HepG2 (cell line): ENCODE measurements around the gene GPHN. TPM values are rescaled to one million over a fixed set of nuclear protein-coding genes. Genes with fewer than 3 reads are reported as not detected.

Source experiments
- CEBPB ChIP-seq: IDR thresholded peaks from 2 replicates; pipeline ENCODE4 v1.6.1; 2011; ENCODE audit warnings: low read depth, low read length, improper control_type of control experiment, borderline replicate concordance
- CEBPG ChIP-seq: IDR thresholded peaks from 2 replicates; pipeline ENCODE4 v1.6.1; 2016
- ERF ChIP-seq: IDR thresholded peaks from 2 replicates; pipeline ENCODE4 v1.6.1; 2018; ENCODE audit warnings: missing biosample characterization, missing genetic modification reagents
- GRHL1 ChIP-seq: sonication (generic); formaldehyde crosslinking; conservative IDR thresholded peaks from 2 replicates; pipeline ENCODE4 v1.8.0; 2022; ENCODE audit warnings: missing genetic modification reagents
- JARID2 ChIP-seq: sonication (generic); formaldehyde crosslinking; IDR thresholded peaks from 2 replicates; pipeline ENCODE4 v1.8.1; 2023; ENCODE audit warnings: missing genetic modification reagents, inconsistent platforms; ENCODE audit not compliant: insufficient replicate concordance
- JUN ChIP-seq: sonication (generic); formaldehyde crosslinking; IDR thresholded peaks from 2 replicates; pipeline ENCODE4 v1.4.0; 2020; ENCODE audit warnings: mild to moderate bottlenecking, missing genetic modification reagents
- KAT2B ChIP-seq: fragments of 150-350 bp; IDR thresholded peaks from 2 replicates; pipeline ENCODE4 v1.6.1; 2014; ENCODE audit warnings: low read depth, low read length, borderline replicate concordance
- MYPOP ChIP-seq: sonication (generic); formaldehyde crosslinking; IDR thresholded peaks from 2 replicates; pipeline ENCODE4 v1.8.1; 2023; ENCODE audit warnings: mild to moderate bottlenecking, moderate library complexity, missing genetic modification reagents
- PATZ1 ChIP-seq: sonication (generic); formaldehyde crosslinking; IDR thresholded peaks from 2 replicates; pipeline ENCODE4 v1.4.0; 2020; ENCODE audit warnings: missing genetic modification reagents
- PCBP2 ChIP-seq: fragments of 200-400 bp; formaldehyde crosslinking; optimal IDR thresholded peaks from 2 replicates; pipeline ENCODE3; 2018; ENCODE audit warnings: low read length, low read depth; ENCODE audit not compliant: poor library complexity, severe bottlenecking
- ZBTB14 ChIP-seq: sonication (generic); formaldehyde crosslinking; IDR thresholded peaks from 2 replicates; pipeline ENCODE4 v1.4.0; 2020; ENCODE audit warnings: missing genetic modification reagents
- ZBTB2 ChIP-seq: sonication (generic); formaldehyde crosslinking; IDR thresholded peaks from 2 replicates; pipeline ENCODE4 v1.8.0; 2022; ENCODE audit warnings: low read depth, missing genetic modification reagents
- ZBTB21 ChIP-seq: sonication (generic); formaldehyde crosslinking; IDR thresholded peaks from 2 replicates; pipeline ENCODE4 v1.4.0; 2020; ENCODE audit warnings: missing genetic modification reagents
- ZBTB7A ChIP-seq: sonication (generic); formaldehyde crosslinking; IDR thresholded peaks from 2 replicates; pipeline ENCODE4 v1.8.0; 2022; ENCODE audit warnings: mild to moderate bottlenecking, missing genetic modification reagents
- ZBTB8A ChIP-seq: sonication (generic); formaldehyde crosslinking; IDR thresholded peaks from 2 replicates; pipeline ENCODE4 v1.4.0; 2020; ENCODE audit warnings: mild to moderate bottlenecking, low read depth, missing genetic modification reagents, borderline replicate concordance
- ZC3H4 ChIP-seq: sonication (generic); formaldehyde crosslinking; IDR thresholded peaks from 2 replicates; pipeline ENCODE4 v1.4.0; 2020; ENCODE audit warnings: missing genetic modification reagents, borderline replicate concordance
- ZFY ChIP-seq: sonication (generic); formaldehyde crosslinking; IDR thresholded peaks from 2 replicates; pipeline ENCODE4 v1.4.0; 2020; ENCODE audit warnings: missing genetic modification reagents
- ZHX1 ChIP-seq: sonication (generic); formaldehyde crosslinking; IDR thresholded peaks from 2 replicates; pipeline ENCODE4 v1.8.1; 2022; ENCODE audit warnings: low read depth, mild to moderate bottlenecking, missing genetic modification reagents
- ZNF552 ChIP-seq: sonication (generic); formaldehyde crosslinking; IDR thresholded peaks from 2 replicates; pipeline ENCODE4 v1.9.0; 2022; ENCODE audit warnings: missing genetic modification reagents, mild to moderate bottlenecking, borderline replicate concordance
- ZNF605 ChIP-seq: sonication (generic); formaldehyde crosslinking; IDR thresholded peaks from 2 replicates; pipeline ENCODE4 v1.8.0; 2022; ENCODE audit warnings: mild to moderate bottlenecking, missing genetic modification reagents
- polyA plus RNA-seq, 8 experiments: library from polyadenylated mRNA; depleted of rRNA in 3 of 8; stranded (reverse) in 7 of 8; unstranded in 1 of 8; fragments of >200 nt; fragmentation: Illumina TruSeq in 4 of 8; extraction: Trizol in 4 of 8; gene quantifications; 2 replicates each; pipeline versions ENCODE4 v1.2.1 to v1.2.3, GENCODE V29; 2011 to 2016; ENCODE audit warnings: low read depth in 4 of 8, missing spikeins in 1 of 8, mixed read lengths in 1 of 8; ENCODE audit not compliant: insufficient read depth in 1 of 8
- total RNA-seq, 5 experiments: library from RNA; depleted of rRNA; stranded (reverse); fragments of >200 nt; fragmentation: Illumina TruSeq; extraction: Trizol; gene quantifications; 2 replicates each; pipeline ENCODE4 v1.2.3, GENCODE V29; 2016; ENCODE audit warnings: low read depth in 1 of 5

The GPHN gene
- total and polyA plus RNA-seq, 2 of the 13 experiments (the other 11 are each of a cell fraction or from before 2014, with no cell fraction given) = 12.7 to 19.2 TPM

- no peak for TF ChIP-seq ZBTB7A (CRISPR knock-in tag)
- no peak for TF ChIP-seq ZC3H4 (CRISPR knock-in tag)
- TF ChIP-seq ZNF552 (CRISPR knock-in tag) = no peak
- TF ChIP-seq ZBTB2 = no peak
- no peak for TF ChIP-seq ZFY
- TF ChIP-seq ZBTB14 = no peak
- no peak for TF ChIP-seq PCBP2
- TF ChIP-seq GRHL1 (CRISPR knock-in tag) = no peak
- TF ChIP-seq PATZ1 (CRISPR knock-in tag) = no peak
- TF ChIP-seq CEBPG (CRISPR knock-in tag) = peak; percentile 75
- peak; percentile 94 for TF ChIP-seq CEBPB
- no peak for TF ChIP-seq ZNF605 (CRISPR knock-in tag)
- no peak for TF ChIP-seq ZBTB21
- no peak for TF ChIP-seq JUN (CRISPR knock-in tag)
- TF ChIP-seq KAT2B = no peak
- no peak for TF ChIP-seq ERF (CRISPR knock-in tag)
- no peak for TF ChIP-seq MYPOP (CRISPR knock-in tag)
- no peak for TF ChIP-seq ZBTB8A (CRISPR knock-in tag)
- TF ChIP-seq ZHX1 (CRISPR knock-in tag) = no peak
- TF ChIP-seq JARID2 (CRISPR knock-in tag) = no peak
- TF ChIP-seq, all 625 proteins: peak for 3
These were observed 305.7 kb downstream of the GPHN start (continued) for GRCh38 chr14:66813636-66814035.
